ENCODE results near the gene ALDH7A1.
"Not testable (repeated sequence)": the region's sequence is repeated elsewhere in the genome, so short reads cannot be mapped to it uniquely, and the experiment has no call there.

The ALDH7A1 gene

GRCh38 chr5:126605525-126605924, 10.5 kb upstream of the ALDH7A1 start:
- TF ChIP-seq, protein P1, sequence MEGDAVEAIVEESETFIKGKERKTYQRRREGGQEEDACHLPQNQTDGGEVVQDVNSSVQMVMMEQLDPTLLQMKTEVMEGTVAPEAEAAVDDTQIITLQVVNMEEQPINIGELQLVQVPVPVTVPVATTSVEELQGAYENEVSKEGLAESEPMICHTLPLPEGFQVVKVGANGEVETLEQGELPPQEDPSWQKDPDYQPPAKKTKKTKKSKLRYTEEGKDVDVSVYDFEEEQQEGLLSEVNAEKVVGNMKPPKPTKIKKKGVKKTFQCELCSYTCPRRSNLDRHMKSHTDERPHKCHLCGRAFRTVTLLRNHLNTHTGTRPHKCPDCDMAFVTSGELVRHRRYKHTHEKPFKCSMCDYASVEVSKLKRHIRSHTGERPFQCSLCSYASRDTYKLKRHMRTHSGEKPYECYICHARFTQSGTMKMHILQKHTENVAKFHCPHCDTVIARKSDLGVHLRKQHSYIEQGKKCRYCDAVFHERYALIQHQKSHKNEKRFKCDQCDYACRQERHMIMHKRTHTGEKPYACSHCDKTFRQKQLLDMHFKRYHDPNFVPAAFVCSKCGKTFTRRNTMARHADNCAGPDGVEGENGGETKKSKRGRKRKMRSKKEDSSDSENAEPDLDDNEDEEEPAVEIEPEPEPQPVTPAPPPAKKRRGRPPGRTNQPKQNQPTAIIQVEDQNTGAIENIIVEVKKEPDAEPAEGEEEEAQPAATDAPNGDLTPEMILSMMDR (conservative IDR thresholded peaks at IDR 0.05; ENCODE audit: low read length) = no peak
- no peak overlapping the region for H3K4me3 ChIP-seq (ENCODE audit: low read length)
- DNase-seq (ENCODE audit: low read depth) = no peak

GRCh38 chr5:126603402-126603991, 8.5 kb upstream of the ALDH7A1 start:
- DNase-seq (ENCODE audit: low read depth) = no peak
- no peak overlapping the region for H3K4me3 ChIP-seq (ENCODE audit: low read length)
- TF ChIP-seq, protein P1 (conservative IDR thresholded peaks at IDR 0.05; ENCODE audit: low read length) = no peak

DNA sequence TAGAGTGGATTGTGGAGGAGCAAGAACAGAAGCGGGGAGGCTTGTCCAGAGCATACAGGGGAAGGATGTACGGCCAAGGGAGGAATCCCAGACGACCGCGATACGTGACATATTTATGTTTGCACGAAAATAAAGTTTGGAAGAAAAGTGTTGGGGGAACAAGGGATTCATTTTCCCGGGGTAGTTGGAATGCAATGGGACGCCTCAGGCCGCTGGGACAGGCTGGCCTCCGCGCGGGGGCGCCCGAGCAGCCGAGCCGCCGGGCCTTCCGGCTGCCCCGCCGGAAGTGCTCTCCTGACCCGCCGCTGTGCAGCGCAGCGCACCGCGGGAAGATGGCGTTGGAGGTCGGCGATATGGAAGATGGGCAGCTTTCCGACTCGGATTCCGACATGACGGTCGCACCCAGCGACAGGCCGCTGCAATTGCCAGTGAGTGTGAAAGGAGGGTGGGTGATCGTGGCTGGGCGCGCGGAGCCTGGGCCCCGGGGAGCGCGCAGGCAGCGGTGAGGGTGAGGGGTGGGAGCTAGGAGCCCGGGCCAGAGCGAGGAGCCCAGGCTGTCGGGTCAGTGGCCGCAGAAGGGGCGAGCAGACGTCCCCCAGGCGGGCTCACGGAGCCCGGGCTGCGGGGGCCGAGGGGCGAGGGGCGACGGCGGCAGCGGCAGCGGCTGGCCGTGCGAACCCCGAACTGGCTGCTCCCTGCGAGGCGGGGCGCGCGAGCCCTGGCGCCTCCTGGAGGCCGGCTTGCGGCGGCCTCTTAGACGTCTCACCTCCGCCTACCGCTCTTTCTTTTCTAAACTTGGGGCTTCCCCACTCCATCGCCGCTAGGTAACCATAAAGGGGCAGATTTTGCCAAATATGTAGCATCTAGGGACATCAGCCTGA, 5.9 kb upstream of the ALDH7A1 start, which contains the start of gene PHAX:
Gene PHAX (plus strand): TSS at position 317 of the 881 bp plus-strand sequence. CDS start 16 bp downstream, at position 333.
- H3K4me3 ChIP-seq (ENCODE audit: low read length) = peak within 1 kb of the TSS; percentile 94
- peak; percentile 77 for DNase-seq (ENCODE audit: low read depth)
- TF ChIP-seq, protein P1 (conservative IDR thresholded peaks at IDR 0.05; ENCODE audit: low read length) = peak; percentile 56

- not testable (repeated sequence) for DNase-seq (ENCODE audit: low read depth)
- peak overlapping the region; percentile 31 for H3K4me3 ChIP-seq (ENCODE audit: low read length)
Observed at GRCh38 chr5:126599971-126600630, 5.1 kb upstream of the ALDH7A1 start.

DNA sequence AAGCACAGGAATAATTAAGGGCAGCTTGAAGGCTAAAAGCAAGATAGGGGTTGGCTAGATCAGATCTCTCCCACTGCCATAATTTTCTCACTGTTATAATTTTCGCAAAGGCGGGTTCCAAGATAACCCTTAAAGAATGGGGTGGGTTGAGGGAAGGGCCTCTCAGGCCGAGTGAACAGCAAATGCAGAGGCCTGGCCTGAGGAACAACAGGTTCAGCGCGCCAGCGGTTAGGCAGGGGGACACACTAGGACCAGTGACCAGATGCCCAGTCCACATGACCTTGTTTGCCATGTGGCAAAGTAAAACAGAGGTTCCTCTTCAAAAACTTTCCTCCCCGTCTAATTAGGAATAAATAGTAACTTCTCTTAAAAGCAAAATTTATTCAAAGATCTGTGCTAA, 4.5 kb upstream of the ALDH7A1 start:
- H3K4me3 ChIP-seq (ENCODE audit: low read length) = no peak overlapping the region
- TF ChIP-seq, protein P1 (conservative IDR thresholded peaks at IDR 0.05; ENCODE audit: low read length) = no peak

GRCh38 chr5:126597156-126597555, 2.1 kb upstream of the ALDH7A1 start:
- TF ChIP-seq, protein P1 (conservative IDR thresholded peaks at IDR 0.05; ENCODE audit: low read length) = no peak
- DNase-seq (ENCODE audit: low read depth) = peak; percentile 63
- H3K4me3 ChIP-seq (ENCODE audit: low read length) = no peak overlapping the region

More for the DNA sequence above, 4.5 kb upstream of the ALDH7A1 start:
- no peak for DNase-seq (ENCODE audit: low read depth)

DNA sequence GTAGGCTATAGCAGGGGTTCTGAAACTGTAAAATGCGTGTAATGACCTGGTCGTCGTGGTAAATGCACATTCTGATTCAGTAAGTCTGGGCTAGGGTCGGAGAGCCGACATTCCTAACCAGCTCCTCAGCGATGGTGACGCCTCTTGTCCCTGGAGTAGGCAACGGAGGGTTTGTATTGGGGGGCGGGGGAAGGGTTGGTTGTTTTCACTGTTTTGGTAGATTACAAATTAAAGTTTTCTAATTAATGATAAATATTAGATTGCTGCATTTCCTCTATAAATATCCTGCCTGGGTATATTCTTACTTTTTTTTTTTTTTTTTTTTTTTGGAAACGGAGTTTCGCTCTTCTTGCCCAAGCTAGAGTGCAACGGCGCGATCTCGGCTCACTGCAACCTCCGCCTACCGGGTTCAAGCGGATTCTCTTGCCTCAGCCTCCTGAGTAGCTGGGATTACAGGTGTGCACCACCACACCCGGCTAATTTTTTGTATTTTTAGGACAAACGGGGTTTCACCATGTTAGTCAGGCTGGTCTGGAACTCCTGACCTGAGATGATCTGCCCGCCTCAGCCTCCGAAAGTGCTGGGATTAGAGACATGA, 566 bp upstream of the ALDH7A1 start:
- TF ChIP-seq, protein P1 (conservative IDR thresholded peaks at IDR 0.05; ENCODE audit: low read length) = no peak

More for the DNA sequence above, 566 bp upstream of the ALDH7A1 start:
- H3K4me3 ChIP-seq (ENCODE audit: low read length) = peak overlapping the region; percentile 79
- no peak for DNase-seq (ENCODE audit: low read depth)

All from AG10803 (cell line).